Stimulated activated CD4-positive, alpha-beta T cell treated with anti-CD3 and anti-CD28 coated beads, Interleukin-4, amount 100 ng/mL, for 24 hours (primary cell): Measurements from ENCODE around the gene SYNPO2L.
"Not testable (repeated sequence)": the region's sequence is repeated elsewhere in the genome, so short reads cannot be mapped to it uniquely, and the experiment has no call there.

Experiments
- DNase-seq: peaks from one replicate; pipeline ENCODE4 v3.0.0-alpha.2; 2020

The SYNPO2L gene

DNA sequence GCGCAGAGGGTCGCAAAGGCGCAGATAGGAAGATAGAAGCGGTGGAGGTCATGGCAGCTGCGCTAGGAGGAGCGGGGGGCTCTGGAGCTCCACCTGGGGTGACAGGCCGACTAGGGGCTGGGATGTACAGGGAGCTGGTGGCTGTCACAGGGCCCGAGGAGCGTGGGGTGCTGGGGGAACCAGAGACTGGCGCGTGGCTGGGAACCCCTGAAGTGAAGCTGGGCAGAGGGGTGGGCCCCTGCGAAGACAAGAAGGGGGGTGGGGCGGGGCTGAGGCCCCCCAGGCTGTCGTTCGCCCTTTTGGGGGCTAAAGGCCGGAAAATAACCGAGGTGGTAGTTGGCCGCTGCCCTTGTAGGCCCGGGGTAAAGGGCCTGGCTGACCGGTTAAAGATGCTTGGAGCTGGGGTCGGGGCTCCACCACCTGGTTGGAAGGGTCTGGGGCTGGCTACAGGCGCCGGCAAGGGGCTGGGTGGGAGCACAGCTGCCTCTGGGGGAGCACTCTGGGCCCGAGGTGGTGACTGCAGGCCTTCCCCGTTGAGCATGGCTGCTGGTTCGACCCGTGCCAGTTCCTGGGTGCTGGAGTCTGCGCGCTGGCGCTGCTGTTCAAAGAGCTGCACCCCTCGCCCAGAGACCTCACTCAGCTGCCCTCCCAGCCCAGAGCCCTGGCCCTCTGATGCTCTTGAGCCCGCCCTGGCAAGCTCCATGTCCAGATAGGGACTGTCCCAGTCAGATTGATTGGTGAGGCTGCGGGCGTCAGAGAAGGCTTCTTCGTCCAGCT is 7.8 kb downstream of the SYNPO2L start:
- no peak for DNase-seq

DNA sequence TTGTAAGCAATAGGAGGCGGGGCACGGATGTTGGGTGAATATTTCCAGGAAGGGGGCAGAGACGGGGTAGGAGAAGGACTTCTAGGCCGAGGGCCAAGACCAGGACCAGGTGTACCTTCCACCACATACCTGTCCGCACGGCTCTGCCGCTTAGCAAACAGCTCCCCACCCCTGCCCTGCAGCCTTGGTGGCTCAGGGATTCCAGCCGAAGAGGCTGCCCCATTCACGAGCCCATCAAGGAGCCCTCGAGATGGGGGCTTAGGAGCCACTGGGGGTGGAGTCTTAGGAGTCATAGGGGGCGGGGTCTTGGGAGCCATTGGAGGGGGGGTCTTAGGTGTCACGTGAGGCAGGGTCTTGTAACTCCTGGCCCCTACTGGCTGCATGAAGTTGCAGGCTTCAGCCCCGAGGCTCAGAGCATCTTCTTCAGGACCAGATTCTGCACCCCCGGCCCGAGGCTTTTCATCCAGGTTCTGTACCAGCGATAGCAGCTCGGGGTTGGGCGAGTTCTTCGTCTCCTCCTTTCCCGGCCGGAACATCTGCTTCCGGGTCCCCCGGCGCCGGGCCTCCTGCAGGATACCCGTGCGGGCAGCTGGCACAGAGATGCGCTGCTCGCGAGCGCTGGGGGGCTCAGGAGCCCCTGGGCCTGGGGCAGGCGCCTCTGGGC is 8.5 kb downstream of the SYNPO2L start:
- peak; percentile 15 for DNase-seq

DNA sequence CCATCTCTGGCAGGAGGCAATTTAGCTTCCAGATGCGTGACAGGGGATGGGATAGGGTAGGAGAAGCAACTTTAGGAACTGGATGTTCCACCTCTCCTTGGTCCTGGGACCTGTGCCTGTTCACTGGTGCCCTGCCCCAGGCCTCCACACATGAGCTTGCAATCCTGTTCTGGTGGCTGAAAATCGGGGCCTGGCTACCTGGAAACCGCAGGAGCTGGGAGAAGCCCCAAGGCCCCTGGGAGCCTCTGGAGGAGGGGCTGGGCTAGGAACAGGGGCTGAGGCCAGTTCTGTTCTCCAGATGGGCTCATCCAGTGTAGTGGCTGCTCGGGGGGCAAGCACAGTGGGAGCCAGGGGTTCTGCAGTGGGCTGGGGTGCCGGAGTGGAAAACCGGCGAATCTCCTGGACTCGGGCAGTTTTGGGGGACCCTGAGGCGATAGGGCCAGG is 9.2 kb downstream of the SYNPO2L start:
- no peak for DNase-seq

GRCh38 chr10:73645251-73645650 is 10.6 kb downstream of the SYNPO2L start:
- DNase-seq: no peak

DNA sequence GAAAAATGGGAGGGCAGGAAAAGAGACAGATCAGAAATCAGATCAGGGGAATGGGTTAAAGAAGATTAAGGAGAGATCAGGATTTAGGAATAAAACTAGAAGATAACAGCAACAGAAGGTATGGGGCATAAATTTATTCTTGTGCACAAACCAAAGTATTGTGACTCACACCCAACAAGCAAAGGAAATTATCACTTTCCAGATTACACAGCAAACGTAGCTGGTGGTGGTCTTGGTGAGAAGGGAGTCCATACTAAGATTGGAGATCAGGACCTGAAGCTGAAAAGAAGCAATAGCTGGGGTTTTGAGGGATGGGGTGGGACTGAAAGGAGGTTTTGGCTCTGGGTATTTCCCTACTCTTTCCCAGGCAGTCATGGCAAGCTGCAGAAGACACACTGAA is 11.1 kb downstream of the SYNPO2L start:
- DNase-seq: no peak

DNA sequence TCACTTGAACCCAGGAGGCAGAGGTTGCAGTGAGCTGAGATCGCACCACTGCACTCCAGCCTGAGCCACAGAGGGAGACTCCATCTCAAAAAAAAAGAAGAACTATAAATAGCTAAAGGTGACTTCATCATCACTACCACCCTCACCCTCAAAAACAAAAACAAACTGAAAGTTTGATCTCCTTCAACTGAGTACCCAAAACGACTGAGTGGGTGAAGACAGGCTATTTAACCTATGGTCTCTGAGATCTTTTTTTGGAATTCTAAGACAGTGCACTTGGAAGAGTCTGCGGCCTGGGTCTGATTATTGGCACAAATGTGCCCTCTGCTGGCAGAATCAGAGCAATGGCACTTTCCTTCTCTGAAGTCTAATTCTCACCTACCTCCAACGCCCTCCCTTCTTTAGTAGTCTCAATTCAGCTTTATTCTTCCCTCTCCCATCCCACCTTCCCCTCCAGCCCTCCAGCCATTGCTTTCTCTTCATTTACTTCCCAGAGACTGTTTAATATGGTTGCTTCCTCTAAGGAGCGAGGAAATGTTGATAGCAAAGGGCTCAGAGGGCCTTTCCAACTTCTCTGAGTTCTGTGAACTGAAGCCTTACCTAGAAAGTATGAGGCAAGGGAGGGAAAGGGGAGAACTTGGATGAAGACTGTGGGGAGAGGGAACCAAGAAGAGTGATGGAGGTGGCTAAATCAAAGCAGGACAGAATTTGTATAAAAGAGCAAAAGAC is 11.7 kb downstream of the SYNPO2L start:
- peak; percentile 56 for DNase-seq

GRCh38 chr10:73643362-73643761 is 12.5 kb downstream of the SYNPO2L start:
- no peak for DNase-seq

GRCh38 chr10:73641328-73642060 is 14.3 kb downstream of the SYNPO2L start, which contains the start of gene MYOZ1:
TSS of gene MYOZ1 (minus strand) at chr10:73641474. CDS start at chr10:73640017, 1,457 bp downstream.
- DNase-seq: no peak

- no peak for DNase-seq
Measured at GRCh38 chr10:73639286-73639685, 16.5 kb downstream of the SYNPO2L start.

DNA sequence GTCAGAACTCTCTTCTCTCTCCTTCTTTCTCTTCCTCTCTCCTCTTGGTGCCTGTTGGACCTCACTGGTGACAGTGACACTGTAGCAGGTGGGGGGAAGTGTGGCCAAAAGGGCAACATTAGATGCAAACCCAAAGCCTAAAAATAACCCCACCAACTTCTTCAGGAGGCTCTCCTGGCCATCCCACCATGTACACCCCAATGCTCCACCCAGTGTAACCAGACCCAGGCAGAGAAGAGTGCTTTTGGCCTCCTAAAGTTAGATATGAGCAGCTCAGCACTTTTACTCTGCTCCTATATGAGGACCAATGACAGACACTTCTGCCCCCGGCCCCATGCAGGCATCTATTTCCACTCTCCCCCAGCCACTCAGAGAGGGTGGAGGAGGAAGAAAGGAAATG is 20.0 kb downstream of the SYNPO2L start:
- DNase-seq: no peak

- no peak for DNase-seq
Measured at GRCh38 chr10:73634421-73634820, 21.4 kb downstream of the SYNPO2L start.

GRCh38 chr10:73629165-73629564 is 26.7 kb downstream of the SYNPO2L start:
- no peak for DNase-seq

DNA sequence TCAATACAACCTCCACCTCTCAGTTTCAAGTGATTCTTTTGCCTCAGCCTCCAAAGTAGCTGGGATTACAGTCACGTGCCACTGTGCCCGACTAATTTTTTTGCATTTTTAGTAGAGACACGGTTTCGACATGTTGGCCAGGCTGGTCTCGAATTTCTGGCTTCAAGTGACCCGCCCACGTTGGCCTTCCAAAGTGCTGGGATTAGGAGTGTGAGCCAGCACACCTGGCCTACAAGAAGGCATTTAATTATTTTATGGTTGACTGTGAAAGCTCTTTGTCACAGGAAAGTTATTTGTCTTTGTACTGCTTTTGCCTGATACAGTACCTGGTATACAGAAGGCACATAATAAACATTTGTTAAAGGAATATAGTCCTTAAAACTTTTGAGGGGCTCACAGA is 27.4 kb downstream of the SYNPO2L start:
- DNase-seq: no peak

DNA sequence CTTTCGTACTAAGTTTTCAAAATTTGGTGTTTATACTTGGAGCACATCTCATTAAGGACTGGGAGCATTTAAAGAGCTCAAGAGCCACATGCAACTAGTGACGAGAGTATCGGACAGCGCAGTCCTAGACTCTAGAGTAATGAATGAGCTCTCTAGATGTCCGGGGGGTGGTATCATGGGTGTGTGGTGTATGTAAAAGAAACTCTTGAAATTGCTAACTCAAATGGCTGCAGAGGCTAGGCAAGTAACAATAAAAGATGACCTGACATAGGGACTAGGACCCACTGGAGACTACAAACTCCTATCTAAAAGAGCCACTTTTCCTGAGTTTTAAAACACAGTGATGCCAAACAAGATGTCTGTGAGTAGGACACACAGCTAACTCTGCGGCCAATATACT is 28.5 kb downstream of the SYNPO2L start:
- DNase-seq: no peak

DNA sequence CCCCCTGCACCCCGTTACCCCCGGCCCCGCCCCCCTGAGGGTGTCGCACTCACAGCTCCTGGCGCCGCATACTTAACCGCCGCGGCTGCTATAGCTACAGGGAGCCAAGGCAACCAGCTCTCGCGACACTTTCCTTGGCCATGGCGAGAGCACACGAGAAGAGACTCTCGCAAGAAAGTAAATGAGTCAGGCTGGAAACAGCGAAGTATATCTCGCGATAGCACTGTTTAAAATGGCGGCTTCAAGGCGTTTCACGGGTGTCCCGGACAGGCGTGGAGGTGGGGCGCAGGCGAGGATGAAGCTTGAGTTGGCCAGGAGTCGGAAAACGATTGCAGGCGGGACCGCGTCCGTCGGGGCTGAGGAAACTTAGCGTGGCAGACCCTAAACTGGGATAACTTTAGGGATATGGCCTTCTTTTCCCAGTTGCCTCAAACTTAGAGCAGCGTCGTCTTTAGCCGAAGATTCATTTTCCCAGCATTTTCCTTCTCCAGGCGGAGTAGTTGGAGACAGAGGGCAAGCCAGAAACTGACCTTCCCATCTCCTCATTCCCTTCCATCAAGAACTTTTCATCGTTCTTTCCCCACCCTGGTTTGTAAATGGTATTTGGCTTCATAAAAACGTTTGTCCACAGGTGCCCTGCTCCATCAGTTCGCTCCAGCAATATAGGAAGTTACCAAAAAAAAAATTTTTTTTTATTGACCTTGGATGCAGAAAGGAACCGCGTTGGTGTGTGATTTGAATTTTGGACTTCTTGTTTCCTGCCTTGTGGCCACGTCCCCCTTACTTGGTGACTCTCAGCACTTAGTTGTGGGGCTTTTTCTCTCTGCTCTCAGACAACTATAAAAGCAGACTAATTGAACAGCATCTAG is 29.7 kb downstream of the SYNPO2L start:
- peak; percentile 93 for DNase-seq

GRCh38 chr10:73625004-73625883 is 30.6 kb downstream of the SYNPO2L start:
- peak; percentile 11 for DNase-seq

DNA sequence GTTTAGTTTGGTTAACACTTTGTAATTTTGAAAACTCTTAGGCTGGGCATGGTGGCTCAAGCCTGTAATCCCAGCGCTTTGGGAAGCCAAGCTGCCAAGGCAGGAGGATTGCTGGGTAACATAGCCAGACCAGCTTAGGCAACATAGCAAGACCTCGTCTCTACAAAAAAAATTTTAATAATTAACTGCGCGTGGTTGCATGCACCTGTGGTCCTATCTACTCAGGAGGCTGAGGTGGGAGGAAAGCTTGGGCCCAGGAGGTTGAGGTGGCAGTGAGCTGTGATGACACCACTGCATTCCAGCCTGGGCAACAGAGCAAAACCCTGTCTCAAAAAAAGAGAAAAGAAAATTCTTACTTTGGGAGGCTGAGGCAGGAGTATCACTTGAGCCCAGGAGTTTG is 32.8 kb downstream of the SYNPO2L start:
- DNase-seq: no peak

DNA sequence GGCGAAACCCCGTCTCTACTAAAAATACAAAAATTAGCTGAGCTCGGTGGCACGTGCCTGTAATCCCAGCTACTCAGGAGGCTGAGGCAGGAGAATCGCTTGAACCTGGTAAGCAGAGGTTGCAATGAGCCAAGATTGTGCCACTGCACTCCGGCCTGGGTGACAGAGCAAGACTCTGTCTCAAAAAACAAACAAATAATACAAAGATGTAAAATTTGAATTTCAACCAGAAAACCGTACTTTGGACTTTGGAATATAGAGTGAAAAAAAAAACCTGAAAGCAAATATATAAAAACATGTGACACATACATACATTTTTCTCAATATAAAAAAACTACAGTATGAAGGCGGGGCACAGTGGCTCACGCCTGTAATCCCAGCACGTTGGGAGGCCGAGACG is 34.9 kb downstream of the SYNPO2L start:
- not testable (repeated sequence) for DNase-seq

- not testable (repeated sequence) for DNase-seq
Measured at GRCh38 chr10:73617143-73617542, 38.7 kb downstream of the SYNPO2L start.

DNA sequence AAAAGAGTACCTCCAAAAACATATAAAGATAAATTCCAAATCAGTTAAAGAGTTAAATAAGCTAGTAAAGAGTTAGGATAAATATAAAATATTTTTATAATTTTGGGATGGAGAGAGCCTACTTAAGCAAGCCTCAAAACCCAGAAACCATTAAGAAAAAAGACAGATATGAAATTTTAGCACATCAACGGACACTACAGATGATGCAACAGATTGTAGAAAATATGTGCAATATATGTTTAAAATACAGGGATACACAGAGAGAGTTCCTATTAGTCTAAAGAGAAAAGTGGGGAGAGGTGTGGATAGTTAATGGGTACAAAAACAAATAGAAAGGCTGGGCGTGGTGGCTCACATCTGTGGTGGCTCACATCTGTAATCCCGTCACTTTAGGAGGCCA is 41.1 kb downstream of the SYNPO2L start:
- no peak for DNase-seq

- no peak for DNase-seq
Measured at GRCh38 chr10:73609116-73609515, 46.7 kb downstream of the SYNPO2L start.
